ENCODE results near the gene CFAP90.

Gene CFAP90

GRCh38 chr5:7801891-7802614 lies 48.9 kb downstream of the CFAP90 start:
- no peak for DNase-seq (ENCODE audit: low read depth)
- no peak overlapping the region for H3K4me3 ChIP-seq (ENCODE audit: low read depth, low read length)
- in situ Hi-C loops (cut with HindIII; ENCODE audit: low sequenced_read_pairs), result no loop called here
- TF ChIP-seq, protein P1, sequence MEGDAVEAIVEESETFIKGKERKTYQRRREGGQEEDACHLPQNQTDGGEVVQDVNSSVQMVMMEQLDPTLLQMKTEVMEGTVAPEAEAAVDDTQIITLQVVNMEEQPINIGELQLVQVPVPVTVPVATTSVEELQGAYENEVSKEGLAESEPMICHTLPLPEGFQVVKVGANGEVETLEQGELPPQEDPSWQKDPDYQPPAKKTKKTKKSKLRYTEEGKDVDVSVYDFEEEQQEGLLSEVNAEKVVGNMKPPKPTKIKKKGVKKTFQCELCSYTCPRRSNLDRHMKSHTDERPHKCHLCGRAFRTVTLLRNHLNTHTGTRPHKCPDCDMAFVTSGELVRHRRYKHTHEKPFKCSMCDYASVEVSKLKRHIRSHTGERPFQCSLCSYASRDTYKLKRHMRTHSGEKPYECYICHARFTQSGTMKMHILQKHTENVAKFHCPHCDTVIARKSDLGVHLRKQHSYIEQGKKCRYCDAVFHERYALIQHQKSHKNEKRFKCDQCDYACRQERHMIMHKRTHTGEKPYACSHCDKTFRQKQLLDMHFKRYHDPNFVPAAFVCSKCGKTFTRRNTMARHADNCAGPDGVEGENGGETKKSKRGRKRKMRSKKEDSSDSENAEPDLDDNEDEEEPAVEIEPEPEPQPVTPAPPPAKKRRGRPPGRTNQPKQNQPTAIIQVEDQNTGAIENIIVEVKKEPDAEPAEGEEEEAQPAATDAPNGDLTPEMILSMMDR (IDR thresholded peaks at IDR 0.05; ENCODE audit: low read depth, low read length, missing control alignments), result no peak

DNA sequence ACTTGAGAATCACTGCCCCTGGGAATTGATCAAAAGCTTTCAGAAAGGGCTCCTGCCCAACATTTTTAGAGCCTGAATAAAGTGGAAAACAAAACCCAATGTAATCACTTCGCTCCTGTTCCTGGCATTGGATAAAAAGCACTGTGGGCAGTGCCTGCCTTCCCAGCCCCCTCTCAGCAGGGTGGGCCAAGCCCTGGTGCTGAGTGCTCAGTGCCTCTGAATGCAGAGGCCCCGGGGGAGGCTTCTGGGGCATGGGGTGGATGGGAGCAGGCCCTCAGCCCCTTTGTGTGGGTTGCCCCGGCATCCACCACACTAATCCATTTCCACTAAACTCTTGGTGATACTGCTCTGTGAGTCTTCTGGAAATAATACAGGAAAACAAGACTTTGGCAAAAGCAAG lies 55.6 kb downstream of the CFAP90 start:
- in situ Hi-C loops (cut with HindIII; ENCODE audit: low sequenced_read_pairs), result loop anchor here (25.0 kb wide), 1 partner anchor 533 kb away; no protein-coding TSS in a partner anchor

DNA sequence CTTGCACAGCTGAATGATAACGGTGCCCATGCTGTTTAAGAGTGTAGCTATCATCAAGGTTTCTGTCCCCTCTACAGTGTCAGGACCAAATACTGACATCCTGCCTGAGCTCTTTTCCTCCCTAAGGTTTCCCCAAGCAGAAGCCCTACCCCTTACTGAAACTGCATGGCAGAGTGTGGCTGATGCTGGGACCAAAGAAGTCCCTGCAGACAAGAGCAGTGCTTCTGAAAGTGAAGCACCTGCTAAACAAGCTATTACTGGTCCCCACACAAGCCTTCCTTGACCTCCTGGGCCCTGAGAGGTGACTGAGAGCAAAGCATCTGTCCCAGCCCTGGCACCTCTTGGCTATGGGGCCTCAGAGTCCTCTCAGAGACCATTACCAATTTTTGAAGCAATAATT lies 56.1 kb downstream of the CFAP90 start:
- in situ Hi-C loops (cut with HindIII; ENCODE audit: low sequenced_read_pairs), result loop anchor here (25.0 kb wide), 1 partner anchor 533 kb away; no protein-coding TSS in a partner anchor
- TF ChIP-seq, protein P1 (IDR thresholded peaks at IDR 0.05; ENCODE audit: low read depth, low read length, missing control alignments), result no peak
- no peak overlapping the region for H3K4me3 ChIP-seq (ENCODE audit: low read depth, low read length)
- DNase-seq (ENCODE audit: low read depth), result no peak

More for the DNA sequence above, 55.6 kb downstream of the CFAP90 start:
- TF ChIP-seq, protein P1 (IDR thresholded peaks at IDR 0.05; ENCODE audit: low read depth, low read length, missing control alignments), result no peak
- no peak for DNase-seq (ENCODE audit: low read depth)
- H3K4me3 ChIP-seq (ENCODE audit: low read depth, low read length), result no peak overlapping the region

DNA sequence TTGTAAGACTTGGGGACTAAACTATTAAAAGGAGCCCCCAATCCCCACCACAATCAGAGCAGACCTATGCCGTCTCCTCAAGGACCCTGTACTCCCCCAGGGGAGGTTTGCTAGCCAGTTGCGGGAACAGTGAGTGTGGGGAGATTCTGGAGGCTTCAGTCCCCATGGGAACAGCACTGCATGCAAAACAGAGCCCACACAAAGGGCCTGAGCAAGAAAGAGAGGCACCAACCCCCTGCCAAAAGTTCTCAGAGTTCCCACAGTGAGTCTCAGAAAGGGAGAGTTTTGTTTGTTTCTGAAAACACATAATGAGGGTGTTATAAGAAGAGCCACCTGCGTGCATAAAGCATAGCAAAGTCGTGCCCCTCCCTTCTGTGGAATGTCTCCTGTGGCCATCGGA lies 56.6 kb downstream of the CFAP90 start:
- in situ Hi-C loops (cut with HindIII; ENCODE audit: low sequenced_read_pairs), result loop anchor here (25.0 kb wide), 1 partner anchor 532 kb away; no protein-coding TSS in a partner anchor
- no peak for DNase-seq (ENCODE audit: low read depth)
- H3K4me3 ChIP-seq (ENCODE audit: low read depth, low read length), result no peak overlapping the region
- TF ChIP-seq, protein P1 (IDR thresholded peaks at IDR 0.05; ENCODE audit: low read depth, low read length, missing control alignments), result no peak

DNA sequence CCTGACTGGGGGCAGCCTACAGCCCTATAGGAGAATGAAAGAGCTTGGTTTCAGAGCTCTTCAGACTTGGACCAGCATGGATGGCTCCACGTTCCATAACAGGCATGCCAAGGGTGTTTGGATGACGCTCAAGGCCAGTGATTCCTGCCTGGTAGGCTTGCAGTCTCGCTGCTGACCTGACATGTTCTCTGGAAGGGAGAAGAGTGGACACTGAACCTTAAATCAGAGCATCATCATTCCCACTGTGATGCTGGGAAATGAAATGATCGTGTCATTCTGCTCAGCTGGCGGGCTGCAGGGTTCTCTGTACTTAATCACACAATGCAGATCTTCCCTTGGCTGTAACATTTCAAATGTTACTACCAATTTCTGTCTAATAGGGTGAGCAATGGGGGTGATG lies 57.0 kb downstream of the CFAP90 start:
- no peak for DNase-seq (ENCODE audit: low read depth)
- no peak overlapping the region for H3K4me3 ChIP-seq (ENCODE audit: low read depth, low read length)
- in situ Hi-C loops (cut with HindIII; ENCODE audit: low sequenced_read_pairs), result loop anchor here (25.0 kb wide), 1 partner anchor 532 kb away; no protein-coding TSS in a partner anchor
- TF ChIP-seq, protein P1 (IDR thresholded peaks at IDR 0.05; ENCODE audit: low read depth, low read length, missing control alignments), result no peak

DNA sequence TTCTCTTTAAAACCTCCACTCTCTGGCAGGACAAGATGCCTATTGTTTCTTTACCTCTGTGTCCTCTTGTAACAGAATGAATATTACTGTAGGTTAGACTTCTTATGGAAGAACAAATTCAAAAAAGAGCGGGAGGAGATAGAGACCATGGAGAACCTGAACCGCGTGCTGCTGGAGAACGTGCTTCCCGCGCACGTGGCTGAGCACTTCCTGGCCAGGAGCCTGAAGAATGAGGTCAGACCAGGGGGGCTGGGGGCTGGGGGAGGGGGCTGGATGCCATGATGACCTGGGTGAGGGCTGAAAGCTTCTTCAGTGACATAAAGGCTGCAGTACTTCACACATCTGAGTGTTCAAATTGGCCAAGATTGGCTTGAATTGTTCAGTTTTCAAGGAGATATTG lies 61.4 kb downstream of the CFAP90 start:
- DNase-seq (ENCODE audit: low read depth), result no peak
- TF ChIP-seq, protein P1 (IDR thresholded peaks at IDR 0.05; ENCODE audit: low read depth, low read length, missing control alignments), result no peak
- in situ Hi-C loops (cut with HindIII; ENCODE audit: low sequenced_read_pairs), result loop anchor here (25.0 kb wide), 1 partner anchor 527 kb away; no protein-coding TSS in a partner anchor

More for the DNA sequence above, 61.4 kb downstream of the CFAP90 start:
- H3K4me3 ChIP-seq (ENCODE audit: low read depth, low read length), result no peak overlapping the region

All from astrocyte of the cerebellum (primary cell).